Measurements from ENCODE around the gene PNMA8B.

- TF ChIP-seq EZH2phosphoT487 (IDR thresholded peaks at IDR 0.05; ENCODE audit: borderline replicate concordance, low read length) (no peak), CTCF (IDR thresholded peaks at IDR 0.05; ENCODE audit: low read depth, low read length, poor library complexity, severe bottlenecking) (no peak)
Observed at GRCh38 chr19:46463516-46463915, 32.2 kb downstream of the PNMA8B start.
